ENCODE data around the gene SPDYE6.
"Not testable (repeated sequence)": the region's sequence is repeated elsewhere in the genome, so short reads cannot be mapped to it uniquely, and the experiment has no call there.

DNA sequence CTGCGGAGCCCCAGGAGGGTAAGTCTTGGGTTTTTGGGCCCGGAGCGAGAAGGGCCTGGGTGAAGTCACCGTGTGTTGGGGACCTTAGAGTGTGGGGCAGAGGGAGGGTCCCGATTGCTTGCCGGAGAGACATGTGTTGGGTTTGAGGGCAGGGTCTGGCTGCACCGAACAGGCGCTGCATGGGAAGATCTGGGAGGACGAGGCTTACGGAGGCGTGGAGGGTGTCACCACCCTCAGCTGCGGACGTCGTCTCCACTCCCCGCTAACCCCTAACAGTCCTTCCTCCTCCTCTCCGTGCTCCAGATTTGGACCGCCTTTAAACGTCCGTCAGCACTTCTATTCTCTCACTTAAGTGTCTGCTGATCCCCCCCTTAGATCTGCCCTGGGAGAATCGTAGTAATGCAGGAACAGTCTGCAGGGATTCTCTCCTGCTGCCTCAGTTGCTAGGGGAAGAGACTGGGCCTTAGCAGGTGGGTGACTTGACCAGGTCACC is 8.2 kb upstream of the SPDYE6 start:
- TF ChIP-seq, protein P1, sequence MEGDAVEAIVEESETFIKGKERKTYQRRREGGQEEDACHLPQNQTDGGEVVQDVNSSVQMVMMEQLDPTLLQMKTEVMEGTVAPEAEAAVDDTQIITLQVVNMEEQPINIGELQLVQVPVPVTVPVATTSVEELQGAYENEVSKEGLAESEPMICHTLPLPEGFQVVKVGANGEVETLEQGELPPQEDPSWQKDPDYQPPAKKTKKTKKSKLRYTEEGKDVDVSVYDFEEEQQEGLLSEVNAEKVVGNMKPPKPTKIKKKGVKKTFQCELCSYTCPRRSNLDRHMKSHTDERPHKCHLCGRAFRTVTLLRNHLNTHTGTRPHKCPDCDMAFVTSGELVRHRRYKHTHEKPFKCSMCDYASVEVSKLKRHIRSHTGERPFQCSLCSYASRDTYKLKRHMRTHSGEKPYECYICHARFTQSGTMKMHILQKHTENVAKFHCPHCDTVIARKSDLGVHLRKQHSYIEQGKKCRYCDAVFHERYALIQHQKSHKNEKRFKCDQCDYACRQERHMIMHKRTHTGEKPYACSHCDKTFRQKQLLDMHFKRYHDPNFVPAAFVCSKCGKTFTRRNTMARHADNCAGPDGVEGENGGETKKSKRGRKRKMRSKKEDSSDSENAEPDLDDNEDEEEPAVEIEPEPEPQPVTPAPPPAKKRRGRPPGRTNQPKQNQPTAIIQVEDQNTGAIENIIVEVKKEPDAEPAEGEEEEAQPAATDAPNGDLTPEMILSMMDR (IDR thresholded peaks at IDR 0.05) = not testable (repeated sequence)
- TF ChIP-seq POLR2A (IDR thresholded peaks at IDR 0.05) = not testable (repeated sequence)

Measured in thyroid gland (tissue), 4 donors.